ENCODE measurements around the gene ZNF331.

- TF ChIP-seq CTCF (IDR thresholded peaks at IDR 0.05; ENCODE audit: borderline replicate concordance, extremely low read depth, low read length, poor library complexity, severe bottlenecking) (peak; percentile 80), EZH2 (IDR thresholded peaks at IDR 0.05; ENCODE audit: borderline replicate concordance, low read depth, low read length, severe bottlenecking) (no peak)
These were observed 26.0 kb upstream of the ZNF331 start for GRCh38 chr19:53511933-53512374.
